AG09319 (cell line): ENCODE data around the gene MEIKIN.

Experiments
- DNase-seq: peaks from one replicate; pipeline ENCODE4 v3.0.0-alpha.2; 2010; ENCODE audit warnings: low read depth; ENCODE audit errors: extremely low read depth
- CTCF ChIP-seq: IDR thresholded peaks from 2 replicates; pipeline ENCODE4 v1.5.1; 2011; ENCODE audit warnings: low read depth, mild to moderate bottlenecking, inconsistent platforms, low read length, moderate library complexity

The MEIKIN gene

GRCh38 chr5:131953969-131954368, 8.5 kb upstream of the MEIKIN start:
- TF ChIP-seq CTCF, result no peak
- DNase-seq, result no peak

DNA sequence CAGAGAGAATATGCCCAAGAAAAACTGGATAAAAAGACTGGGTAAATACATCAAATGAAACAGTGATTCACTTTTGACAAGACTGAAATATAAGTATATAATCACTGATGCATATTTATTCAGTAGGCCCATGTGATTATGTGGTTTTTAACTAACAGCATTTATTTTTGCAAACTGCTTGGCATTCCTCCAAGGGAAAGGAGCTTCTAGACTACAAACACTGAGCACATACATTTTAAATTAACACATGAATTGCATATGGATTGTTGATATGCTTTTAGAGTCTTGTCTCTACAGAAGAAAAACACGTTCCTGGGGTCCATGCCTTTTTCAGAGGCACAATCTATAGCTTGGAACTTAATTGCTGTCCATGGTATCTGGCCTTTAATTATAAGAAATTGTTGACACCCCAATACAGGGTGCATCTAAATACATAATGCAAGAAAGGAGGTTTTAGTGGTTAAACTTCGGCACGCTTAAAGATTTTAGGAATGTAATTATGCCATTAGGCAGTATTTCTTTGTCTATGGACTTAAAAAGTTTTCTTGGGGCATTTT, 6.9 kb upstream of the MEIKIN start:
- DNase-seq, result no peak
- TF ChIP-seq CTCF, result no peak

GRCh38 chr5:131950706-131951105, 5.2 kb upstream of the MEIKIN start:
- TF ChIP-seq CTCF, result no peak
- no peak for DNase-seq

DNA sequence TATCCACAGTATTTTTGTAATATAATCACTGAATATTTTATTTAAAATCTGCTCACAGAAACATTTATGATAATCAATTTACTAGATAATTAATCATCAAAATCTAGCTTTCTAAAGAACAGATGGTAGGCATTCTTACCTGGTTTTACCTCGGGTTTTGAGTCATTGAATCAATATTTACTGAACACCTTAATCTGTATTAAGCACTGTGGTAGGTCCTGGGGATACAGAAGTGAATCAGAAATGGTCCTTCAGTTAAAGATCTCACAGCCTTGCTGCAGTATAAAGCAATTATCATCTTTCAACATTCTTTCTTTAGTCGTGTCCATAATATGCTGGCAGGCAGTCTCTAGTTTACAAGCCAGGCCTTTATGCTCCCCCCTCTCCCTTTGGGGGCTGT, 2.0 kb upstream of the MEIKIN start:
- no peak for TF ChIP-seq CTCF
- DNase-seq, result no peak

DNA sequence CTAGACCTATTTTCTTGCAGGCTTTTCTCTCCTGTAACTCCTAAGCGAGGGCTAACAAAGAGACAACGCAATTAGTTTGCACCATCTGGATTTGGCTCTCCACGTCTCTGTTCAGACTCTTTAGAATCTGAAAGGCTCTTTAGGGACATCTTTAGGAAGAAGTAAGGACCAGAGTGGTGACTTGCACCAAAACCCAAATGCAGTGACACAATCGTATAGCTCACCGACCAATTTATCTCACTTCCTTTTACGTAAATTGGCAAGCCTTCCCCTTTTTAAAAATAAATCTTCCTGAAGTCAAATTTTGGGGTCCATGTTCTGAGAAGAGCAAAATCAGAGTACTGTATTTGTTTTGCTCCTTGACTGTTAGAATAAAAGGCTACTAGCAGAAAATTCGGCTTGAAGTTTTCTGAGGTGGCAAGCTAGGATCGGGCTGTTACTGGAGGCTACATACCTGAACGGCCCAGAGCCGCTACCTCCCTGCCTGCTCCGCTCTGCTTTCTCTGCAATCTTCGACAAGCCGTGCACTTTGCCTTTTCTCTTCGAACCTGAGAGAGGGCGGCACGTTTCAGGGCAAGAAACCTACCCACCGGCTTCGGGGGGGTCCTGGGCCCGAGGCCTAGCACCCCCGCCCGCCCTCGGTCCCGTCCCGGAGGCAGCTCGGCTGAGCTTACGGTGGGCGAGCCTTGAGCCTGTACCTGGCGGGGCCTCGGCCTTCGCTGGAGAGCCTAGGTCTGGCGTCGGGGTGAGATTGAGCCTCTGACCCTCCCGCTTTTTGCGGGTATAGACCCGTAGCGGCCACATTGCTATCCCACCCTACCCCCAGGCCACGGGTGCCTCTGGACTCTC, 537 bp downstream of the MEIKIN start:
- DNase-seq, result no peak
- no peak for TF ChIP-seq CTCF

DNA sequence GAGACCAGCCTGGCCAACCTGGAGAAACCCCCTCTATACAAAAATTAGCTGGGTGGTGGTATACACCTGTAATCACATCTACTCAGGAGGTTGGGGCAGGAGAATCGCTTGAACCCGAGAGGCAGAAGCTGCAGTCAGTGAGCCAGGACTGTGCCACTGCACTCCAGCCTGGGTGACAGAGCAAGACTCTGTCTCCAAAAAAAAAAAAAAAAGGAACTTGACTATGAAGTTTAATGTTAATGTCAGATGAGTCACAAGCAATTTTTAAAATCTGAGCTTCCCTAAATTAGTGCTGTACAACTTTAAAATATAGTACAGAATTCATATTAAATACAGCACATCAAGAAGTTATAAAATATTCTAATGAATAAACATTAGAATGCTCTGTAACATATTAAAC, 1.5 kb downstream of the MEIKIN start:
- no peak for TF ChIP-seq CTCF
- DNase-seq, result no peak

DNA sequence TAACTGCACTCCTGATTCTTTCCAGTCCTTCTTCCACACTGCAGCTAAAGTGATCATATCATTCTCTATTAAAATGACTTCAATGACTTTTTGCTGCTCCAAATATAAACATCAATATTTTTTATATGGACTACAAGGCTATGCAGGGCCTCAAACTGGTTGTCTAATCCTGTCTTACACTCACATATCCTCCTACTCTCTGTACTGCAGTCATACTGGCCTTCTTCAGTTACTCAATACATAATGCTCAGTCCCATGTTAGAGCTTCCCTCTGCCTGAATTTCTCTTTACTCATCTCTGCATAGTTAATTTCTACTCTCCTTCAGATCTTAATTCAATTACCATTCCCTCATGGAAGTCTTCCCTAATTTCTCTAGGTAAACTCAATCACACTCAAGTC, 3.4 kb downstream of the MEIKIN start:
- DNase-seq, result no peak
- TF ChIP-seq CTCF, result no peak
